Liver (tissue), 9 donors: Measurements from ENCODE around the gene GUCA2A. TPM values are rescaled to one million over a fixed set of nuclear protein-coding genes. Genes with fewer than 3 reads are reported as not detected.

ENCODE experiments used
- DNase-seq: peaks from one replicate; pipeline ENCODE4 v3.0.0-alpha.2; 2017; ENCODE audit warnings: low spot score
- H3K27ac ChIP-seq, 2 donors: one replicate each; pipeline ENCODE4 v1.7.0; 2013; ENCODE audit warnings: inconsistent platforms in 2 of 2, low read length in 2 of 2, control low read depth in 1 of 2, low read depth in 1 of 2, mild to moderate bottlenecking in 1 of 2
- H3K27me3 ChIP-seq, 4 donors: one replicate each; pipeline versions ENCODE4 v1.6.1 to v1.7.0; 2013; ENCODE audit warnings: low read length in 3 of 4, inconsistent platforms in 1 of 4, mild to moderate bottlenecking in 1 of 4, moderate library complexity in 1 of 4; ENCODE audit not compliant: control insufficient read depth in 4 of 4, insufficient read depth in 4 of 4
- H3K36me3 ChIP-seq, 4 donors: one replicate each; pipeline versions ENCODE4 v1.6.1 to v1.7.0; 2013; ENCODE audit warnings: low read length in 3 of 4, mild to moderate bottlenecking in 3 of 4, low read depth in 1 of 4, moderate library complexity in 1 of 4; ENCODE audit not compliant: control insufficient read depth in 4 of 4, insufficient read depth in 3 of 4
- H3K4me1 ChIP-seq, 4 donors: one replicate each; pipeline versions ENCODE4 v1.6.1 to v1.7.0; 2013; ENCODE audit warnings: low read length in 3 of 4, mild to moderate bottlenecking in 3 of 4, moderate library complexity in 1 of 4; ENCODE audit not compliant: control insufficient read depth in 4 of 4, insufficient read depth in 4 of 4
- H3K4me3 ChIP-seq, 3 donors: one replicate each; pipeline versions ENCODE4 v1.6.1 to v1.7.0; 2013; ENCODE audit warnings: low read length in 3 of 3, control low read depth in 1 of 3, low read depth in 1 of 3, mild to moderate bottlenecking in 1 of 3
- H3K9ac ChIP-seq, 2 donors: one replicate each; pipeline ENCODE4 v1.7.0; 2013; ENCODE audit warnings: low read length in 2 of 2, mild to moderate bottlenecking in 2 of 2, moderate library complexity in 2 of 2, control low read depth in 1 of 2, low read depth in 1 of 2
- H3K9me3 ChIP-seq, 4 donors: one replicate each; pipeline versions ENCODE4 v1.6.1 to v1.7.0; 2013; ENCODE audit warnings: low read length in 3 of 4; ENCODE audit not compliant: control insufficient read depth in 4 of 4
- ATF3 ChIP-seq: IDR thresholded peaks from 2 replicates; pipeline ENCODE4 v1.6.1; 2016; ENCODE audit warnings: antibody characterized with exemption
- CTCF ChIP-seq: fragments of 150-350 bp; IDR thresholded peaks from 2 replicates; pipeline ENCODE4 v1.5.1; 2017; ENCODE audit warnings: improper control_type of control experiment, low read depth, low read length; ENCODE audit not compliant: missing input control
- FOXA1 ChIP-seq: IDR thresholded peaks from 2 replicates; pipeline ENCODE4 v1.6.1; 2016; ENCODE audit warnings: antibody characterized with exemption
- FOXA2 ChIP-seq: IDR thresholded peaks from 2 replicates; pipeline ENCODE4 v1.6.1; 2016; ENCODE audit warnings: antibody characterized with exemption
- HNF4A ChIP-seq, 2 donors: conservative IDR thresholded peaks; 2 replicates each; pipeline ENCODE4 v1.6.1; 2016; ENCODE audit warnings: antibody characterized with exemption in 2 of 2, mild to moderate bottlenecking in 2 of 2
- HNF4G ChIP-seq: IDR thresholded peaks from 2 replicates; pipeline ENCODE4 v1.6.1; 2016; ENCODE audit warnings: antibody characterized with exemption
- MAX ChIP-seq: IDR thresholded peaks from 2 replicates; pipeline ENCODE4 v1.6.1; 2016; ENCODE audit warnings: antibody characterized with exemption
- NR2F2 ChIP-seq: IDR thresholded peaks from 2 replicates; pipeline ENCODE4 v1.6.1; 2016; ENCODE audit warnings: antibody characterized with exemption
- RAD21 ChIP-seq, 2 donors: IDR thresholded peaks; 2 replicates each; pipeline ENCODE4 v1.6.1; 2016; ENCODE audit warnings: antibody characterized with exemption in 2 of 2, mild to moderate bottlenecking in 2 of 2
- REST ChIP-seq: IDR thresholded peaks from 2 replicates; pipeline ENCODE4 v1.6.1; 2016; ENCODE audit warnings: antibody characterized with exemption, mild to moderate bottlenecking
- RXRA ChIP-seq, 2 donors: IDR thresholded peaks; 2 replicates each; pipeline ENCODE4 v1.6.1; 2017 to 2018; ENCODE audit warnings: antibody characterized with exemption in 2 of 2, mild to moderate bottlenecking in 1 of 2
- SP1 ChIP-seq: IDR thresholded peaks from 2 replicates; pipeline ENCODE4 v1.6.1; 2018; ENCODE audit warnings: antibody characterized with exemption, mild to moderate bottlenecking
- TAF1 ChIP-seq: conservative IDR thresholded peaks from 2 replicates; pipeline ENCODE4 v1.6.1; 2016; ENCODE audit warnings: antibody characterized with exemption, mild to moderate bottlenecking
- YY1 ChIP-seq: IDR thresholded peaks from 2 replicates; pipeline ENCODE4 v1.6.1; 2016; ENCODE audit warnings: antibody characterized with exemption, mild to moderate bottlenecking
- ZBTB33 ChIP-seq: IDR thresholded peaks from 2 replicates; pipeline ENCODE4 v1.6.1; 2016; ENCODE audit warnings: antibody characterized with exemption
- WGBS: extraction: QIAGEN DNeasy Blood & Tissue Kit; methylation state at CpG from one replicate; pipeline ENCODE4 v1.1.7; 2013; 5-methylcytosine and 5-hydroxymethylcytosine counted together
- polyA plus RNA-seq, 2 donors: library from polyadenylated mRNA; stranded (reverse) in 1 of 2; unstranded in 1 of 2; fragments of 200-250 nt in 1 of 2; fragments of >200 nt in 1 of 2; fragmentation: Nextera tagmentation in 1 of 2; extraction: Ambion mirVana in 1 of 2; gene quantifications; one replicate each; pipeline versions ENCODE4 v1.2.1 to v1.2.3, GENCODE V29; 2013 to 2015
- total RNA-seq, 2 donors: library from RNA; depleted of rRNA; stranded (reverse); fragments of >200 nt; gene quantifications; one replicate each; pipeline ENCODE4 v1.2.3, GENCODE V29; 2014
- donor health status: healthy.
- donor health status: healthy.
- donor health status: healthy.
- donor health status: healthy.
- donor health status: healthy.

The GUCA2A gene
- total and polyA plus RNA-seq, 4 donors = not detected

- H3K9ac ChIP-seq = no peak overlapping the region
- WGBS = 69% methylated on average over 5 of the region's 5 CpGs
- no peak overlapping the region for H3K27ac ChIP-seq
- H3K36me3 ChIP-seq = no peaks in the 10 kb centered on the region
- no peaks in the 10 kb centered on the region for H3K9me3 ChIP-seq
- H3K4me1 ChIP-seq = peaks cover 0 to 6% (median 2%) of the 10 kb centered on the region in 4 donors
- no peak for DNase-seq
- TF ChIP-seq YY1 = no peak
- H3K27me3 ChIP-seq = peaks cover 0 to 5% (median 2%) of the 10 kb centered on the region in 4 donors
- H3K4me3 ChIP-seq = no peak overlapping the region
Observed at GRCh38 chr1:42141978-42142377, 22.6 kb downstream of the GUCA2A start.

GRCh38 chr1:42140191-42140590, 24.4 kb downstream of the GUCA2A start:
- 91% methylated on average over 2 of the region's 2 CpGs for WGBS

GRCh38 chr1:42139444-42139843, 25.1 kb downstream of the GUCA2A start:
- no peak overlapping the region for H3K27ac ChIP-seq
- no peaks in the 10 kb centered on the region for H3K9me3 ChIP-seq
- DNase-seq = no peak
- no peaks in the 10 kb centered on the region for H3K36me3 ChIP-seq
- no peak overlapping the region for H3K9ac ChIP-seq
- WGBS = 91% methylated on average over 3 of the region's 3 CpGs
- TF ChIP-seq REST (no peak), FOXA2 (no peak), ZBTB33 (no peak), MAX (no peak), NR2F2 (no peak), CTCF (no peak), RAD21 (IDR thresholded peaks at IDR 0.05) (no peak), YY1 (no peak), FOXA1 (no peak), TAF1 (no peak), ATF3 (no peak), HNF4G (no peak)
- no peak overlapping the region for H3K4me3 ChIP-seq
- peaks cover 0 to 5% (median 0%) of the 10 kb centered on the region in 4 donors for H3K27me3 ChIP-seq
- no peaks in the 10 kb centered on the region for H3K4me1 ChIP-seq

More at GRCh38 chr1:42140191-42140590, 24.4 kb downstream of the GUCA2A start:
- Histone ChIP-seq H3K27me3 (peaks cover 0 to 5% (median 0%) of the 10 kb centered on the region in 4 donors), H3K36me3 (no peaks in the 10 kb centered on the region), H3K4me1 (no peaks in the 10 kb centered on the region), H3K4me3 (no peak overlapping the region), H3K9me3 (no peaks in the 10 kb centered on the region), H3K27ac (no peak overlapping the region), H3K9ac (no peak overlapping the region)
- DNase-seq = no peak
- TF ChIP-seq NR2F2 (no peak), SP1 (no peak), ZBTB33 (no peak), RAD21 (IDR thresholded peaks at IDR 0.05) (no peak), HNF4A (conservative IDR thresholded peaks at IDR 0.05) (no peak), HNF4G (no peak), YY1 (no peak), RXRA (IDR thresholded peaks at IDR 0.05) (no peak), ATF3 (no peak), TAF1 (no peak), FOXA2 (no peak)
